Caco-2 (cell line): ENCODE results near the gene OVOL3. TPM values are rescaled to one million over a fixed set of nuclear protein-coding genes. Genes with fewer than 3 reads are reported as not detected.

Source experiments
- BruUV-seq: library from RNA; stranded (reverse); fragments of 400-500 nt; replicated peaks from 2 replicates; lab custom pipeline; 2021; lab: Mats Ljungman, UMichigan
- CTCF ChIA-PET: fragments of 300-600 bp; sonication (Branson Sonifier 250); formaldehyde crosslinking; loops from one replicate; lab custom pipeline; 2022; ENCODE audit warnings: antibody characterized with exemption; lab: Charles Lee
- POLR2A ChIA-PET: fragments of 300-600 bp; sonication (Branson Sonifier 250); formaldehyde crosslinking; loops from one replicate; lab custom pipeline; 2022; ENCODE audit warnings: antibody characterized with exemption; lab: Charles Lee
- DNase-seq, 2 experiments: peaks; one replicate each; pipeline versions ENCODE4 v3.0.0 to v3.0.0-alpha.2; 2020 to 2022
- H3K27me3 ChIP-seq: replicated peaks from 2 replicates; pipeline ENCODE4 v1.6.0; 2011; ENCODE audit warnings: low read length; ENCODE audit not compliant: control insufficient read depth, insufficient read depth
- H3K36me3 ChIP-seq: 2 replicates; pipeline ENCODE4 v1.5.1; 2011; ENCODE audit warnings: low read length; ENCODE audit not compliant: control insufficient read depth, insufficient read depth
- H3K4me1 ChIP-seq: fragments of 250-450 bp; sonication (Bioruptor Pico); 2 replicates; pipeline ENCODE4 v1.5.1; 2020; ENCODE audit warnings: mild to moderate bottlenecking
- H3K4me3 ChIP-seq: 2 replicates; pipeline ENCODE4 v1.5.1; 2011; ENCODE audit warnings: low read depth, mild to moderate bottlenecking, control low read depth, low read length
- H3K9me3 ChIP-seq: fragments of 250-450 bp; sonication (Bioruptor Pico); 2 replicates; pipeline ENCODE4 v1.5.1; 2020; ENCODE audit warnings: mild to moderate bottlenecking, moderate library complexity
- H3K27ac Mint-ChIP-seq: one replicate; pipeline ENCODE4 v1.8.0; 2022; ENCODE audit warnings: mixed read lengths; ENCODE audit not compliant: unreplicated experiment
- H3K27me3 Mint-ChIP-seq: one replicate; pipeline ENCODE4 v1.8.0; 2022; ENCODE audit warnings: mixed read lengths; ENCODE audit not compliant: insufficient read depth, unreplicated experiment
- H3K36me3 Mint-ChIP-seq: one replicate; pipeline ENCODE4 v1.8.0; 2022; ENCODE audit warnings: mild to moderate bottlenecking, mixed read lengths; ENCODE audit not compliant: insufficient read depth, unreplicated experiment
- H3K4me1 Mint-ChIP-seq: one replicate; pipeline ENCODE4 v1.8.0; 2022; ENCODE audit warnings: low read depth, mixed read lengths; ENCODE audit not compliant: unreplicated experiment
- H3K4me3 Mint-ChIP-seq: one replicate; pipeline ENCODE4 v1.8.0; 2022; ENCODE audit warnings: mild to moderate bottlenecking, moderate library complexity, mixed read lengths; ENCODE audit not compliant: unreplicated experiment
- H3K9me3 Mint-ChIP-seq: one replicate; pipeline ENCODE4 v1.8.0; 2022; ENCODE audit warnings: mixed read lengths; ENCODE audit not compliant: unreplicated experiment
- intact Hi-C: fragments of 100-400 bp; cut with micrococcal nuclease; formaldehyde crosslinking; loops from one replicate; pipeline ENCODE4 v1.10.0; 2022; ENCODE audit not compliant: unreplicated experiment
- total RNA-seq: library from RNA; stranded (reverse); gene quantifications from 2 replicates; pipeline ENCODE4 v1.2.3, GENCODE V29; 2022
- TF ChIP-seq, protein P1 (sequence below), 2 experiments: fragments of 200-600 bp in 1 of 2; IDR thresholded peaks; 1 replicate in 1 of 2; 2 replicates in 1 of 2; pipeline versions ENCODE4 v1.5.1 to v1.8.0; 2011 to 2022; ENCODE audit warnings: antibody characterized with exemption in 1 of 2, control low read depth in 1 of 2, inconsistent platforms in 1 of 2, low read depth in 1 of 2, low read length in 1 of 2, mild to moderate bottlenecking in 1 of 2, moderate library complexity in 1 of 2; ENCODE audit not compliant: insufficient read depth in 1 of 2, severe bottlenecking in 1 of 2, unreplicated experiment in 1 of 2

OVOL3 gene
- total RNA-seq, 1 experiment from 2014 or later, result not detected

DNA sequence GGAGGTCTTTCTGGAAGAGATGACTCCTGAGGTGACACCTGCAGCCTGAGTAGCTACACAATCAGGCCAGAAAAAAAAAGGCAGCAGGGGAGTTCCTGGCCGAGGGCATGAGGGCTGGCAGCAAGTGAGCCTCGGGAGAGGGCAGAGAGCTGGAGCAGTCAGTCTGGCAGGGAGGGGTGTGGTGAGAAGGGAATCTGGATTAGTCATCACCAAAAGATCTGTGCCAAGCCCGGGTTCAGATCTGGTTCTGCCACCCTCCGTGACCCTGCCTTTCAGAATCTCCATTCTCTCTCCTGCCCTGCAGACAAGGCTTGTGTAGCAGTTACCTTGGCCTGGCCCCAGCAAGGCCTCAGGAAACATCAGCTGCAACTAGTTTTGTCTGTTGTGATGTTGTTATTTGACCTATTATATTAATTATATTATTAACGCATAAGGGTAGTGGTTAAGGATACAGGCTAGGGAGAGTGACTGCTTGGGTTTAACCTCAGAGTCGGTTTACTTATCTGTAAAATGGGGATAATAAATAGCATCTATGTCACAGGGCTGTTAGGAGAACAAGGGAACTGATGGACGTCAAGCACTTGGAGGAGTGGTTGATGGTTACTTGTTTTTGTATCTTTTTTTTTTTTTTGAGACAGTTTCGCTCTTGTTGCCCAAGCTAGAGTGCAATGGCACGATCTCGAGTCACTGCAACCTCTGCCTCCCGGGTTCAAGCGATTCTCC is 26.2 kb downstream of the OVOL3 start:
- POLR2A ChIA-PET, result no interaction called here
- Mint-ChIP-seq H3K9me3 (peaks cover 9% of the 10 kb centered on the region), H3K4me1 (peaks cover 26% of the 10 kb centered on the region), H3K27me3 (no peaks in the 10 kb centered on the region), H3K27ac (peak overlapping the region; percentile 25), H3K4me3 (no peak overlapping the region), H3K36me3 (peaks cover 21% of the 10 kb centered on the region)
- intact Hi-C loops, result no loop called here
- TF ChIP-seq, protein P1, sequence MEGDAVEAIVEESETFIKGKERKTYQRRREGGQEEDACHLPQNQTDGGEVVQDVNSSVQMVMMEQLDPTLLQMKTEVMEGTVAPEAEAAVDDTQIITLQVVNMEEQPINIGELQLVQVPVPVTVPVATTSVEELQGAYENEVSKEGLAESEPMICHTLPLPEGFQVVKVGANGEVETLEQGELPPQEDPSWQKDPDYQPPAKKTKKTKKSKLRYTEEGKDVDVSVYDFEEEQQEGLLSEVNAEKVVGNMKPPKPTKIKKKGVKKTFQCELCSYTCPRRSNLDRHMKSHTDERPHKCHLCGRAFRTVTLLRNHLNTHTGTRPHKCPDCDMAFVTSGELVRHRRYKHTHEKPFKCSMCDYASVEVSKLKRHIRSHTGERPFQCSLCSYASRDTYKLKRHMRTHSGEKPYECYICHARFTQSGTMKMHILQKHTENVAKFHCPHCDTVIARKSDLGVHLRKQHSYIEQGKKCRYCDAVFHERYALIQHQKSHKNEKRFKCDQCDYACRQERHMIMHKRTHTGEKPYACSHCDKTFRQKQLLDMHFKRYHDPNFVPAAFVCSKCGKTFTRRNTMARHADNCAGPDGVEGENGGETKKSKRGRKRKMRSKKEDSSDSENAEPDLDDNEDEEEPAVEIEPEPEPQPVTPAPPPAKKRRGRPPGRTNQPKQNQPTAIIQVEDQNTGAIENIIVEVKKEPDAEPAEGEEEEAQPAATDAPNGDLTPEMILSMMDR (IDR thresholded peaks at IDR 0.05; ENCODE audit: insufficient read depth in 1 of 2, low read depth in 1 of 2, low read length in 1 of 2, severe bottlenecking in 1 of 2, unreplicated experiment in 1 of 2), result no peak
- Histone ChIP-seq H3K4me3 (no peak overlapping the region), H3K9me3 (no peaks in the 10 kb centered on the region; the same call in 1 of the 2 replicates), H3K27me3 (no peaks in the 10 kb centered on the region), H3K36me3 (0 out of 2 replicates have a peak, but pooled peaks cover 1% of the 10 kb centered on the region), H3K4me1 (peaks cover 10% of the 10 kb centered on the region)
- no TSS peak for BruUV-seq
- no peak for DNase-seq
- CTCF ChIA-PET, result no interaction called here

DNA sequence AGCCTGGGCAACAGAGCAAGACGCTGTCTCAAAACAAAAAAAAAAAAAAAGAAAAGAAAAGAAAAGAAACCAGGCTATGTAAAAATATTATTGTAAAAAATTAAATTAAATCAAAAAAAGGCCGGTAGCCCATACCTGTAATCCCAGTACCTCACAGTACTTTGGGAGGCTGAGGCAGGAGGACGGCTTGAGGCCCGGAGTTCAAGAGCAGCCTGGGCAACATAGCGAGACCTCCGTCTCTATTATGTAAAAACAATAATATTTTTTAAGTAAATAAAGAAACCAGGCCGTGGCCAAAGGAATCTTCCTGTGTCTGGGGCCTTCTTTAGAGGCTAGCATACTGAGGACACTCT is 28.2 kb downstream of the OVOL3 start:
- DNase-seq, result no peak
- H3K27me3 Mint-ChIP-seq, result no peaks in the 10 kb centered on the region
- H3K27me3 ChIP-seq, result no peaks in the 10 kb centered on the region
- peaks cover 7% of the 10 kb centered on the region for H3K4me1 ChIP-seq
- POLR2A ChIA-PET, result interaction anchor here (0.7 to 2.0 kb wide), 3 partner anchors 10 to 75 kb away, joined by 4 to 10 read pairs (median 5); partner anchors contain the start of genes ZNF146 and ZNF565
- peak overlapping the region; percentile 91 for H3K27ac Mint-ChIP-seq
- TF ChIP-seq, protein P1 (IDR thresholded peaks at IDR 0.05; ENCODE audit: insufficient read depth in 1 of 2, low read depth in 1 of 2, low read length in 1 of 2, severe bottlenecking in 1 of 2, unreplicated experiment in 1 of 2), result no peak
- peak overlapping the region; percentile 93 for H3K4me3 Mint-ChIP-seq
- H3K9me3 ChIP-seq, result no peaks in the 10 kb centered on the region; the same call in 1 of the 2 replicates
- H3K4me1 Mint-ChIP-seq, result peaks cover 21% of the 10 kb centered on the region
- BruUV-seq, result no TSS peak
- CTCF ChIA-PET, result interaction anchor here (1.5 kb wide), 1 partner anchor 11 kb away, joined by 10 read pairs; no protein-coding TSS in a partner anchor
- peaks cover 35% of the 10 kb centered on the region for H3K36me3 Mint-ChIP-seq
- H3K4me3 ChIP-seq, result peak overlapping the region; percentile 70
- H3K36me3 ChIP-seq, result 0 out of 2 replicates have a peak, but pooled peaks cover 1% of the 10 kb centered on the region
- intact Hi-C loops, result loop anchor here (1.0 to 2.0 kb wide), 4 partner anchors 11 to 76 kb away; partner anchors contain the start of genes POLR2I, TBCB and ZNF146
- H3K9me3 Mint-ChIP-seq, result peaks cover 9% of the 10 kb centered on the region

DNA sequence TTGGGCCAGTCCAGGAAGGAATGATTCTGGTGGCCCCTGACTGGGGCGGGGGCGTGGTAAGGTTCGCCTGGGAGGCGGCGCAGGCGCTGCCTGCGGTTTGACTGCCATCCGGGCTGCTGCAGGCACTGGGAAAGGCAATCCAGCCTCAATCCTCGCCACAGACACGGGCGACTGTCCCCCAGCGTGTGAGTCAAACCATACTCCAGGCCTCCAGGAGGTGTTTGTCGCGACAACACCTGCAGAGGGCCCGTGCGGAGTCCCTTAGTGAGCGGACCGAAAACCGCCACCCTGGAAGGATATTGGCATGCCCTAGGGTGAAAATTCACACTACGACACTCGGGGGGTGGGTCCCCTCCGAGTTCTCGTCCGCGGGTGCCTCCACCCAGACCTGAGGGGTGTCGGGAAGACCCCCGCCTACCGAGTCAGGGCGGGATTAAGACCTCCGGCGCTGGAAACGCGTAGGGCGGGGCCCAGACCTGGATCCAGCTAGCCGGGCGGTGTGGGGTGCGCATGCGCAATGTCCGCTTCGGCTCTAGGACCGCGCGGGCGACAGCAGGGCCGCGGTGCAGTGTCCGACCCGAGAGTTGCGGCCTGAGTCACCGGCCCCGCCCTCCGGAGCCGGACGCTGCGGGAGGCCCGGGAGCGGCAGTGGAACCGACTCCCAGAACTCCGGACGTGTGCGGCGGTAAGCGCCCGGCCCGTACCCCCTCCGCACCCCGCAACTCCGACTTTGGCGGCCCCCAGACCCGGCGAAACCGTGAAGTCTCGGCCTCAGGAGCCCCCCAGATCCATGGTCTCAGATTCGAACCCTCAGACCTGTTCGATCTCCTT is 28.7 kb downstream of the OVOL3 start, which contains the start of gene CAPNS1:
Gene CAPNS1 (plus strand): TSS at position 594 of the 831 bp plus-strand sequence. CDS start 946 bp downstream, outside the sequence.
- H3K4me1 ChIP-seq, result peaks cover 7% of the 10 kb centered on the region
- Mint-ChIP-seq H3K36me3 (peaks cover 36% of the 10 kb centered on the region), H3K4me3 (peak within 1 kb of the TSS; percentile 93), H3K27ac (peak within 1 kb of the TSS; percentile 91), H3K27me3 (no peaks in the 10 kb centered on the region), H3K4me1 (peaks cover 21% of the 10 kb centered on the region), H3K9me3 (peaks cover 9% of the 10 kb centered on the region)
- no peaks in the 10 kb centered on the region for H3K27me3 ChIP-seq
- H3K4me3 ChIP-seq, result peak within 1 kb of the TSS; percentile 70
- CTCF ChIA-PET, result interaction anchor here (1.5 kb wide), 1 partner anchor 12 kb away, joined by 10 read pairs; no protein-coding TSS in a partner anchor
- 0 out of 2 replicates have a peak, but pooled peaks cover 3% of the 10 kb centered on the region for H3K36me3 ChIP-seq
- TF ChIP-seq, protein P1 (IDR thresholded peaks at IDR 0.05; ENCODE audit: insufficient read depth in 1 of 2, low read depth in 1 of 2, low read length in 1 of 2, severe bottlenecking in 1 of 2, unreplicated experiment in 1 of 2), result peak; percentile 33 to 46
- POLR2A ChIA-PET, result interaction anchor here (0.6 to 2.0 kb wide), 5 partner anchors 10 to 172 kb away, joined by 4 to 12 read pairs (median 5); partner anchors contain the start of genes ZNF146 and ZNF565
- intact Hi-C loops, result loop anchor here (1.0 to 2.0 kb wide), 4 partner anchors 11 to 76 kb away; partner anchors contain the start of genes POLR2I, TBCB and ZNF146
- DNase-seq, result peak; percentile 97 to 99
- no peaks in the 10 kb centered on the region; the same call in 1 of the 2 replicates for H3K9me3 ChIP-seq
- no TSS peak for BruUV-seq
